Muscle of leg (tissue), 11 donors: ENCODE data around the gene HECTD1. TPM values are rescaled to one million over a fixed set of nuclear protein-coding genes. Genes with fewer than 3 reads are reported as not detected.

Source experiments
- DNase-seq: peaks from one replicate; pipeline ENCODE4 v3.0.0; 2013
- H3K27ac ChIP-seq: one replicate; pipeline ENCODE4 v1.5.1; 2013; ENCODE audit warnings: mild to moderate bottlenecking, low read length, control low read depth
- H3K27me3 ChIP-seq: one replicate; pipeline ENCODE4 v1.6.1; 2013; ENCODE audit warnings: low read length; ENCODE audit not compliant: control insufficient read depth, insufficient read depth
- H3K36me3 ChIP-seq: one replicate; pipeline ENCODE4 v1.6.1; 2013; ENCODE audit warnings: low read length; ENCODE audit not compliant: control insufficient read depth, insufficient read depth
- H3K4me1 ChIP-seq: one replicate; pipeline ENCODE4 v1.6.1; 2013; ENCODE audit warnings: low read length; ENCODE audit not compliant: control insufficient read depth, insufficient read depth
- H3K4me3 ChIP-seq: one replicate; pipeline ENCODE4 v1.5.1; 2013; ENCODE audit warnings: low read length, control low read depth
- H3K9me3 ChIP-seq: replicated peaks from 2 replicates; pipeline ENCODE4 v1.6.1; 2013; ENCODE audit warnings: low read depth, low read length; ENCODE audit not compliant: control insufficient read depth
- WGBS: methylation state at CpG from one replicate; pipeline ENCODE4 v1.1.5; 2013; ENCODE audit warnings: missing lambda C conversion rate; ENCODE audit not compliant: insufficient coverage; 5-methylcytosine and 5-hydroxymethylcytosine counted together
- polyA plus RNA-seq, 8 donors: library from polyadenylated mRNA; unstranded; fragments of 120-200 nt; gene quantifications; one replicate each; pipeline versions ENCODE4 v1.2.1 to v1.2.3, GENCODE V29; 2013; ENCODE audit warnings: inconsistent platforms in 1 of 8, low replicate concordance in 1 of 8; ENCODE audit not compliant: insufficient read length in 8 of 8, insufficient read depth in 1 of 8
- total RNA-seq: library from RNA; stranded (reverse); fragments of 120-200 nt; gene quantifications from one replicate; pipeline ENCODE4 v1.2.4, GENCODE V29; 2013

The HECTD1 gene
- total and polyA plus RNA-seq, 9 donors = 85.5 to 149 (median 108) TPM

- no peak overlapping the region for H3K27ac ChIP-seq
- peaks cover 33% of the 10 kb centered on the region for H3K36me3 ChIP-seq
- no peak for DNase-seq
- H3K4me1 ChIP-seq = no peaks in the 10 kb centered on the region
- H3K4me3 ChIP-seq = no peak overlapping the region
- no peaks in the 10 kb centered on the region for H3K27me3 ChIP-seq
- H3K9me3 ChIP-seq = no peaks in the 10 kb centered on the region
These were observed 79.9 kb downstream of the HECTD1 start for GRCh38 chr14:31127690-31128089.

- Histone ChIP-seq H3K36me3 (peaks cover 39% of the 10 kb centered on the region), H3K4me3 (no peak overlapping the region)
- WGBS = 83% methylated on average over 3 of the region's 7 CpGs
These were observed 80.9 kb downstream of the HECTD1 start for GRCh38 chr14:31126680-31127079.

GRCh38 chr14:31125231-31125630 is 82.4 kb downstream of the HECTD1 start:
- no peak overlapping the region for H3K27ac ChIP-seq
- H3K36me3 ChIP-seq = peaks cover 47% of the 10 kb centered on the region
- no peaks in the 10 kb centered on the region for H3K4me1 ChIP-seq
- no peak for DNase-seq
- no peak overlapping the region for H3K4me3 ChIP-seq
- H3K27me3 ChIP-seq = no peaks in the 10 kb centered on the region
- WGBS = no CpG with 5 or more reads among the region's 6 CpGs
- no peaks in the 10 kb centered on the region for H3K9me3 ChIP-seq

More at GRCh38 chr14:31126680-31127079, 80.9 kb downstream of the HECTD1 start:
- Histone ChIP-seq H3K9me3 (no peaks in the 10 kb centered on the region), H3K27me3 (no peaks in the 10 kb centered on the region), H3K27ac (no peak overlapping the region), H3K4me1 (no peaks in the 10 kb centered on the region)
- no peak for DNase-seq

GRCh38 chr14:31124197-31124596 is 83.4 kb downstream of the HECTD1 start:
- DNase-seq = no peak
- H3K27me3 ChIP-seq = no peaks in the 10 kb centered on the region
- H3K4me1 ChIP-seq = no peaks in the 10 kb centered on the region
- no peak overlapping the region for H3K4me3 ChIP-seq
- no peak overlapping the region for H3K27ac ChIP-seq
- no peaks in the 10 kb centered on the region for H3K9me3 ChIP-seq
- H3K36me3 ChIP-seq = peaks cover 50% of the 10 kb centered on the region
- no CpG with 5 or more reads among the region's 3 CpGs for WGBS

- H3K9me3 ChIP-seq = no peaks in the 10 kb centered on the region
- no peaks in the 10 kb centered on the region for H3K4me1 ChIP-seq
- 89% methylated on average over 2 of the region's 4 CpGs for WGBS
- no peak overlapping the region for H3K27ac ChIP-seq
- H3K4me3 ChIP-seq = no peak overlapping the region
- H3K27me3 ChIP-seq = no peaks in the 10 kb centered on the region
- H3K36me3 ChIP-seq = peaks cover 46% of the 10 kb centered on the region
- DNase-seq = no peak
These were observed 84.7 kb downstream of the HECTD1 start for GRCh38 chr14:31122921-31123320.

GRCh38 chr14:31122098-31122611 is 85.4 kb downstream of the HECTD1 start:
- Histone ChIP-seq H3K9me3 (no peaks in the 10 kb centered on the region), H3K27me3 (no peaks in the 10 kb centered on the region), H3K4me3 (no peak overlapping the region), H3K36me3 (peaks cover 42% of the 10 kb centered on the region), H3K27ac (no peak overlapping the region), H3K4me1 (no peaks in the 10 kb centered on the region)
- no peak for DNase-seq
- WGBS = 68% methylated on average over 5 of the region's 8 CpGs

- Histone ChIP-seq H3K4me1 (no peaks in the 10 kb centered on the region), H3K27ac (no peak overlapping the region), H3K27me3 (no peaks in the 10 kb centered on the region), H3K9me3 (no peaks in the 10 kb centered on the region), H3K36me3 (peaks cover 45% of the 10 kb centered on the region), H3K4me3 (no peak overlapping the region)
- 100% methylated on average over 1 of the region's 3 CpGs for WGBS
- DNase-seq = no peak
These were observed 88.7 kb downstream of the HECTD1 start for GRCh38 chr14:31118892-31119291.

GRCh38 chr14:31113794-31114193 is 93.8 kb downstream of the HECTD1 start:
- WGBS = no CpG with 5 or more reads among the region's 3 CpGs
- Histone ChIP-seq H3K4me1 (no peaks in the 10 kb centered on the region), H3K4me3 (no peak overlapping the region), H3K27me3 (no peaks in the 10 kb centered on the region), H3K9me3 (no peaks in the 10 kb centered on the region), H3K27ac (no peak overlapping the region), H3K36me3 (peaks cover 37% of the 10 kb centered on the region)
- no peak for DNase-seq

GRCh38 chr14:31110872-31111271 is 96.7 kb downstream of the HECTD1 start:
- Histone ChIP-seq H3K36me3 (peaks cover 36% of the 10 kb centered on the region), H3K4me1 (no peaks in the 10 kb centered on the region), H3K9me3 (no peaks in the 10 kb centered on the region), H3K27me3 (no peaks in the 10 kb centered on the region), H3K27ac (no peak overlapping the region), H3K4me3 (no peak overlapping the region)
- WGBS = no CpG with 5 or more reads among the region's 2 CpGs
- DNase-seq = no peak

GRCh38 chr14:31109257-31109656 is 98.3 kb downstream of the HECTD1 start:
- WGBS = 96% methylated on average over 6 of the region's 11 CpGs
- no peak for DNase-seq
- no peaks in the 10 kb centered on the region for H3K4me1 ChIP-seq
- no peaks in the 10 kb centered on the region for H3K27me3 ChIP-seq
- peaks cover 45% of the 10 kb centered on the region for H3K36me3 ChIP-seq
- H3K9me3 ChIP-seq = no peaks in the 10 kb centered on the region
- H3K27ac ChIP-seq = no peak overlapping the region
- H3K4me3 ChIP-seq = no peak overlapping the region

- no peaks in the 10 kb centered on the region for H3K4me1 ChIP-seq
- no peak for DNase-seq
- no peaks in the 10 kb centered on the region for H3K27me3 ChIP-seq
- H3K27ac ChIP-seq = no peak overlapping the region
- H3K9me3 ChIP-seq = no peaks in the 10 kb centered on the region
- no CpG with 5 or more reads among the region's 3 CpGs for WGBS
- no peak overlapping the region for H3K4me3 ChIP-seq
- peaks cover 49% of the 10 kb centered on the region for H3K36me3 ChIP-seq
These were observed 100.8 kb downstream of the HECTD1 start for GRCh38 chr14:31106768-31107167.
